ENCODE data around the gene CCL11.

CCL11 gene

GRCh38 chr17:34291721-34292348 is 6.3 kb downstream of the CCL11 start:
- no peak for TF ChIP-seq CTCF (IDR thresholded peaks at IDR 0.05; ENCODE audit: low read length, missing control alignments)
- H3K4me3 ChIP-seq (replicated peaks; ENCODE audit: low read depth, low read length): no peak overlapping the region
- no peak for DNase-seq (ENCODE audit: low read depth)

- no peak for DNase-seq (ENCODE audit: low read depth)
- no peak overlapping the region for H3K4me3 ChIP-seq (replicated peaks; ENCODE audit: low read depth, low read length)
- TF ChIP-seq CTCF (IDR thresholded peaks at IDR 0.05; ENCODE audit: low read length, missing control alignments): no peak
Observed at GRCh38 chr17:34299027-34299426, 13.5 kb downstream of the CCL11 start.

- no peak overlapping the region for H3K4me3 ChIP-seq (replicated peaks; ENCODE audit: low read depth, low read length)
- peak; percentile 64 for DNase-seq (ENCODE audit: low read depth)
- no peak for TF ChIP-seq CTCF (IDR thresholded peaks at IDR 0.05; ENCODE audit: low read length, missing control alignments)
Observed at GRCh38 chr17:34299956-34300577, 14.5 kb downstream of the CCL11 start.

- no peak for TF ChIP-seq CTCF (IDR thresholded peaks at IDR 0.05; ENCODE audit: low read length, missing control alignments)
- DNase-seq (ENCODE audit: low read depth): peak; percentile 47
- no peak overlapping the region for H3K4me3 ChIP-seq (replicated peaks; ENCODE audit: low read depth, low read length)
Observed at GRCh38 chr17:34300652-34301370, 15.3 kb downstream of the CCL11 start.

GRCh38 chr17:34301986-34302385 is 16.4 kb downstream of the CCL11 start:
- no peak for DNase-seq (ENCODE audit: low read depth)
- H3K4me3 ChIP-seq (replicated peaks; ENCODE audit: low read depth, low read length): no peak overlapping the region
- TF ChIP-seq CTCF (IDR thresholded peaks at IDR 0.05; ENCODE audit: low read length, missing control alignments): no peak

GRCh38 chr17:34302636-34303035 is 17.1 kb downstream of the CCL11 start:
- no peak for TF ChIP-seq CTCF (IDR thresholded peaks at IDR 0.05; ENCODE audit: low read length, missing control alignments)
- DNase-seq (ENCODE audit: low read depth): no peak
- H3K4me3 ChIP-seq (replicated peaks; ENCODE audit: low read depth, low read length): no peak overlapping the region
